Muscle of arm (tissue), 12 donors: ENCODE results near the gene RNF187. TPM values are rescaled to one million over a fixed set of nuclear protein-coding genes. Genes with fewer than 3 reads are reported as not detected.
A peak's percentile ranks its signal among the peaks of the same experiment; 100 is the strongest.
"Not testable (repeated sequence)": the region's sequence is repeated elsewhere in the genome, so short reads cannot be mapped to it uniquely, and the experiment has no call there.

Experiments used
- DNase-seq: peaks from one replicate; pipeline ENCODE4 v3.0.0-alpha.2; 2013
- polyA plus RNA-seq, 12 donors: library from polyadenylated mRNA; unstranded; fragments of 120-200 nt; gene quantifications; one replicate each; pipeline ENCODE4 v1.2.1, GENCODE V29; 2013; ENCODE audit not compliant: insufficient read length in 12 of 12

Gene RNF187
- polyA plus RNA-seq, 12 donors: 34.2 to 61.0 (median 50.7) TPM; not detected in 1

- not testable (repeated sequence) for DNase-seq
Observed at GRCh38 chr1:228505944-228506343, 18.8 kb downstream of the RNF187 start.

GRCh38 chr1:228507961-228508652 lies 20.9 kb downstream of the RNF187 start:
- no peak for DNase-seq

GRCh38 chr1:228508840-228509415 lies 21.7 kb downstream of the RNF187 start:
- no peak for DNase-seq

- DNase-seq: no peak
Observed at GRCh38 chr1:228510101-228510802, 23.1 kb downstream of the RNF187 start.

- DNase-seq: no peak
Observed at GRCh38 chr1:228510803-228511413, 23.7 kb downstream of the RNF187 start.

GRCh38 chr1:228511546-228512445 lies 24.6 kb downstream of the RNF187 start:
- DNase-seq: no peak

GRCh38 chr1:228512781-228513198 lies 25.6 kb downstream of the RNF187 start:
- no peak for DNase-seq

GRCh38 chr1:228513236-228513900 lies 26.2 kb downstream of the RNF187 start:
- no peak for DNase-seq

GRCh38 chr1:228514421-228514820 lies 27.2 kb downstream of the RNF187 start:
- DNase-seq: no peak

GRCh38 chr1:228515200-228515834 lies 28.1 kb downstream of the RNF187 start:
- peak; percentile 55 for DNase-seq

- DNase-seq: no peak
Observed at GRCh38 chr1:228517655-228518054, 30.5 kb downstream of the RNF187 start.

GRCh38 chr1:228527596-228527995 lies 40.4 kb downstream of the RNF187 start:
- DNase-seq: no peak

GRCh38 chr1:228528612-228529011 lies 41.4 kb downstream of the RNF187 start:
- no peak for DNase-seq

GRCh38 chr1:228530086-228530758 lies 43.0 kb downstream of the RNF187 start:
- no peak for DNase-seq

- no peak for DNase-seq
Observed at GRCh38 chr1:228530951-228531731, 44.0 kb downstream of the RNF187 start.

GRCh38 chr1:228538831-228539230 lies 51.6 kb downstream of the RNF187 start:
- no peak for DNase-seq

GRCh38 chr1:228540161-228540917 lies 53.2 kb downstream of the RNF187 start:
- DNase-seq: no peak

GRCh38 chr1:228541725-228542124 lies 54.5 kb downstream of the RNF187 start:
- DNase-seq: no peak
